ENCODE data around the gene ADAM8.
A peak's percentile ranks its signal among the peaks of the same experiment; 100 is the strongest.

The ADAM8 gene

DNA sequence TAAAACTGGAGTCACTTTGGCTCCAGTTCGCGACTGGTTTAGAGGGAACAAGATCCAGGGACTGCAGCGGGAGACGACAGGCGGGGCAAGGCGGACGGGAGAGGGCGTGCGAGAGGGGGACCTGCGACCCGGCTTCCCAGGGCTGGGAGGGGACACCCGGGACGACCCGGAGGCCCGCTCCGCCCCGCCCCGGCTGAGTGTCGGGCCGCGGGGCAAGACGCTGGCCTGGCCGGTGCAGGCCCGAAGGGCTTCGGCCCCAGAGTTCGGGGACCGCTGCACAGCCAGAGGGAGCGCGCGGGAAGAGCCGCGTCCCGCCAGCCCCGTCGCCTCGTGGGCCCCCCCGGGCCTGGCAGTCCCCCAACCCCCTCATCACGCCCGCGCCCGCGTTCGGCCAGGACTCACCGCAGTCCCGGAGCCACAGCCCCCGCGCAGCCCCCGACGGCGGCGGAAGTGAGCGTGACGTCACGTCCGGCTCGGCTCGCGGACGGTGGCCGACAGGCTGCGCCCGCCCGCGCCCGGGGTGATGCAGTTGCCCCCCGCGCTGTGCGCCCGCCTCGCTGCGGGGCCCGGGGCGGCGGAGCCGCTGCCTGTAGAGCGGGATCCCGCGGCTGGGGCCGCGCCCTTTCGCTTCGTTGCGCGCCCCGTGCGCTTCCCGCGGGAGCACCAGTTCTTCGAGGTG lies 31.9 kb upstream of the ADAM8 start, which contains the start of the genes TUBGCP2 and ZNF511:
TUBGCP2 (minus strand) TSS at position 452 of the 679 bp plus-strand sequence. CDS start 5,931 bp downstream, outside the sequence.
ZNF511 (plus strand) TSS at position 494 of the 679 bp plus-strand sequence; CDS start at position 524, 30 bp downstream.
- peak; percentile 95 for DNase-seq (ENCODE audit: low spot score)

DNA sequence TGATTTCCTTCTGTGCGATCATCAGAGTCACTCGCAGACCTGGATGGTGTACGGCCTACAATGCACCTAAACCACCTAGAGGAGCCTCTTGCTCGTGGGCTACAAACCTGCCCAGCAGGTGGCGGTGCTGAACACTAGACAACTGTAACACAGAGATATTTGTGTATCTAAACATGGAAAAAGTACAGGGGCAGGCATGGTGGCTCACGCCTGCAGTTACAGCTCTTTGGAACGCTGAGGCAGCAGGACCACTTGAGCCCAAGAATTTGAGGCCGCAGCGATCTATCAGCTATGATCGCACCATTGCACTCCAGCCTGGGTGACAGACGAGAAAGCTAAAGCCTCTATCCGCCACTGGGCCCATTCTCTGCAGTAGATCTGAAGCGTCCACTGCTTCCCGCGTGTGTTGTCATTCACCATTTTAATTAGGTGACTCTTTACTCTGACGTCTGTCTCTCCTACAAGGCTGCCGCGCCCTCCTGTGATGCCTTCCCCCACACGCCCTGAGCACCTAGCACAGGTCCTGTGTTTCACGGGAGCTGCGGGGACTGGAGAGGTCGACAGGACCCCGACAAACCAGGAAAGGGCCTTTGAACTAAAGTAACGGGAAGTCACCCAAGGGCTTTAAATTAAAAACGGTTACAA lies 31.2 kb upstream of the ADAM8 start:
- peak; percentile 60 for DNase-seq (ENCODE audit: low spot score)

DNA sequence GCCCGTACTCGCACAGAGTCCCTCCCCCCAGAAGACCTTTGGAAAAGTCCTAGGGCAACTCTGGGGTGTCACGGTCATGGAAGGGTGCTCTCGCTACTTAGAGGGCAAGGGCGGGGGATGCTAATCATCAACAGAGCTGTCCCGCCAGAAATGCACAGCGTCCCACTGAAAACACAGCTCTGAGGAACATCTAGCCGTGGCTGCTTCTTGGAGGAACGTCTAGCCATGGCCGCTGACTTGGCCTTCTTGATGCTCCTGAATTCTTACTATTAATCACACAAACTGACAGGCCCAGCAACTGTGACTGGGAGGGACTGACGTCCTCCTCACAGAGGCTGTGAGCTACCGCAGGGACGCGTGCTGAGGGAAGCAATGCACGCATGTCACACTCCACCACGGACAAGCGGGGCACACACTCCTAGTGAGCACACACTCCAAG lies 30.3 kb upstream of the ADAM8 start:
- no peak for DNase-seq (ENCODE audit: low spot score)

DNA sequence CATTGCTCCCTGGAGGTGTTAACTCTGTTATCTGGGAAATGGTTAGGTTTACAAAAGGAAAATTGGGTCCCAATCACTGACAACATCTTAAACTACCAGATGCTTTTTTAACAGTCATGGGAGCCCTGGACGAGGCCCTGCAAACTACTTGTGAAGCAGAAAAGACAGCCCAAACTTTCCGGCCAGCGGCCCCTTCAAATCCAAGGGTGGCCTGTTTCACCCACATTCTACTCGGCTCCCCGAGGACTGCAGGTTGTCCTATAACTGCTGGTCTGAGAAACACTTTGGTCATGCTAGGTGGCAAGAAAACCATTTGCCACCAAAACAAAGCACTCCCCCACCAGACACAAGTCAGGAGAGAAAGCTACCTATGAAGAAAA lies 29.4 kb upstream of the ADAM8 start:
- DNase-seq (ENCODE audit: low spot score), result no peak

DNA sequence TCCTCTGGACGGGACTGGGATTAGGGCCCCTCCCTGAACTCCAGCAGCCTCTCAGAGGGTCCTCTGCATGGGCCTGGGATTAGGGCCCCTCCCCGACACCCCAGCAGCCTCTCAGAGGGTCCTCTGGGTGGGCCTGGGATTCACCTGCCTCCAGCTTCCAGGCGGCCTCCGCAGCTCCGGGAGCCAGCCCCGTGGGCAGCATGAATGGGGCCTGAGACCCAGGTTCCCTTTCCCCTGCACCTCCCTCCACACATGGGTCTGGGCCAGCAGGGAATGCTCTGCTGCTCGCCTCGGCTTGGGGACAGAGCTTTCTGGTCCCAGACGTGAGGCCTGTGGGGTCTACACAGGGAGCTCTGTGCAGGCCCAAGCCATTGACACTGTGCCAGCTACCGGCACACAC lies 26.5 kb upstream of the ADAM8 start:
- DNase-seq (ENCODE audit: low spot score), result no peak

DNA sequence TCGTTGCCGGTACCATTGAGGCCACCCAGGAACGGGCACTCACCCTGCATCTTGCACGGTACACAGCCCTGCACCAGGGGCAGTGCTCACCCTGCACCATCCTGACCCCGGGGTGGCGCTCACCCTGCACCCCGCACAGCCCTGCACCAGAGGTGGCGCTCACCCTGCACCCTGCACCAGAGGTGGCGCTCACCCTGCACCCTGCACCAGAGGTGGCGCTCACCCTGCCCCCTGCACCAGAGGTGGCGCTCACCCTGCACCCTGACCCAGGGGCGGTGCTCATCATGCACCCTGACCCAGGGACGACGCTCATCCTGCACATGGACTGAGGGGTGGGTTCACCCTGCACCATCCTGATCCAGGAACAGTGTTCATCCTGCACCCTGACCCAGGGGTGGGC lies 25.6 kb upstream of the ADAM8 start:
- DNase-seq (ENCODE audit: low spot score), result no peak

DNA sequence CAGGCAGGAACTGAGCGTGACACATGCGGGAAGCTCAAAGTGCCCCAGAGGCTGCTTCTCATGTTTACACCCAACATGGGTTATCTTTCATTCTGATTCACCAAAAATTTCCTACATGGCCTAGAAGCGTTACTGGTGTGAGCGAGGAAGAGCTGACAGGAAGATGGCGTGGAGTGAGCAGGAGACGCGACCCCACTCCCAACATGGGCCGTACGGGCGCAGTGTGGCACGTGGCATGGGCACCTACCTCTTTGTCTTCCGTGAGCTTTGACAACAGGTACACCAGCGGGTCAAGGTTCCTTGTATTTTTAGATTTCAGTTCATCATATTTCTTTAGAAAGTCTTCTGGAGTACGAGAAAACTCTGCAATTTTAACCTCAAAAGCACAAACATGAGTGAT lies 23.1 kb upstream of the ADAM8 start:
- no peak for DNase-seq (ENCODE audit: low spot score)

DNA sequence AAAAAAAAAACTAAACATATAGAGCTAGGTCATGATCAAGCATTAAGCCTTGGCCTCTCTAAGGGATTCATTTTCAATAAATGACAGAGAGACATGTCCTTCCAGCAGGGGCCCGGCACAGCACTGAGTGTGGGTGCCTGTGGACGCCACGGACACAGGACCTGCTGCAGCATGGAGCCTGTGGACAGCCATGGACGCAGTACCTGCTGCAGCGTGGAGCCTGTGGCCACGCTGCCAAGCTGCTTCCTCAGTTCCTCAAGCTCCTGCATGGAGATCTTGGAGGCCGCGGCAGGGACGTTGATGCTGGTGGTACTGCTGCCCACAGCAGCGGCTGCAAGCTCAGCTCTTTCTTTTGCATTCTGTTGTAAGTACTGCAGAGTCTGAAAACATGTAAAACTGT lies 22.6 kb upstream of the ADAM8 start:
- DNase-seq (ENCODE audit: low spot score), result no peak

DNA sequence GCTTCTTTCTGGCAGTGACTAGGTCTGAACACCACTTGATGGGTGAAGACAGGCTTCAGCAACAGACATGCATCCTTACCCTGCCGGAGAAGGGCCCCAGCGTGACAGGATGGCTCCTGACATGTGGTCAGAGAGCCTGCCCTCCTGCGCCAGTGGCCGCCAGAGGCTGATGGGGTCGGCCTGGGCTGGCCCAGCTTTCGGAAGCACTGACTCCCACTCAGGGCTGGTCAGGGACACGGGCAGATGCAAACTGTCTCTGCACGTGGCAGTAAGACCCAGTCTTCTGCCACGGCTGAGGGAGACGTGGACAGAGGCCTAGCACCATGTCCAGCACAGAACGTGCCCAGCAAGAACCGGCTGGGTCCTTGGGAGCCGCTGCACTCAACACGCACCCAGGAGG lies 21.8 kb upstream of the ADAM8 start:
- no peak for DNase-seq (ENCODE audit: low spot score)

DNA sequence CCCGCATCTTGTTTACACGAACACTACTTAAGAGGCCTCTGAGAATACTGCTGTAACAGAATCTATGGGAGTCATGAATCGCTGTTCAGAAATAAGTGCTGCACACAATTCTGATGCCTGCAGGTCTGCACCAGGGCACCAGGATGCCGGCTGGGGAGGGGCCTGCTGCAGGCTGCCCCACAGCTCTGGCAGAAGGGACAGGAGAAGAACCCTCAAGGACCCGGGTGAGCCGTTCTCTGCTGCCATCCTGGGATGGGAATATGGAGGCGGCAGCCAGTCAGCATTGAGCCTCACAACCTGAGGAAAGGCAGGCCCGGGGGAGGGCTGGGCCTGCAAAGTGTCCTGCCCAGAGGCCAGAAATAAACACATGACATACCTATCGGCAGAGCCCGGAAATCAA lies 20.8 kb upstream of the ADAM8 start:
- no peak for DNase-seq (ENCODE audit: low spot score)

DNA sequence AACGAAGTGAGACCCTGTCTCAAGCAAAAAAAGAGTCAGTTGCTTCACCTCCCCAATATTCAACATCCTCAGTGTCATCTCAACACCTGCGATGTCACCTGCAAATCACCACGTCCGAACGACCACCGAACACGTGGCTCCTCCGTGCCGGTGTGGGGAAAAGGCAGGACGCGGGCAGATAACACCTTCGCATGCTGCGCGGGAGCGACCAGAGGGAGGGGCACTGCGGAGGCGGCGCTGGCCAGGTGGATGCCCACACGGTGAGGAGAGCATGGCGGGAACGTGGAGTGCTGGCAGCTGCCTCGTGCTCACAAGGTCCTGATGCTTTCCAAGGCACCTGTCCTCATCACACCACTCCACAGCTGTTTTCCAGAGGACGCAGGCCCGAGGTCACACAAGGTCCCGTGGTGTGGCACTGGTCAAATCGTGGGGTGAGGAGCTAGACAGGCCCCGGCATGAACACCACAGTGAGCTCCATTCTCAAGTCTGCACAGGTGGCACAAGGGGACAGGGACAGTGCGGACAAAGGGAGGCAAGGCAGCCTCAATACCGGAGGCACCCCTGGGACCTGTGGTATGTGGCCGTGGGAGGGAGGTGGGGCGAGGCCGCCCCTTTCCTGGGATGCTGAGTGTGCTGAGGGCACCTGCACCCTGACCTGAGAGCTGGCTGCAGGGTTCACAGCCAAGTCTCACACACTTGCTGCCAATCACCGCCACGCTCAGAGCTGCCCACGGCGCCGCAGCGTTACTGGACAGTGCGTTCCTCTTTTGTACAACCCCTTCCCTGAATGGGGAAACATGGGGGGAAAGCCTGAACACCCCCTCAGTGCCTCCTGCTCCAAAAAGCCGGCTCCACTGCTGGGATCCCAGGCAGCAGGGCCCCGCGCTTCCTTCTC lies 19.0 kb upstream of the ADAM8 start:
- DNase-seq (ENCODE audit: low spot score), result no peak

DNA sequence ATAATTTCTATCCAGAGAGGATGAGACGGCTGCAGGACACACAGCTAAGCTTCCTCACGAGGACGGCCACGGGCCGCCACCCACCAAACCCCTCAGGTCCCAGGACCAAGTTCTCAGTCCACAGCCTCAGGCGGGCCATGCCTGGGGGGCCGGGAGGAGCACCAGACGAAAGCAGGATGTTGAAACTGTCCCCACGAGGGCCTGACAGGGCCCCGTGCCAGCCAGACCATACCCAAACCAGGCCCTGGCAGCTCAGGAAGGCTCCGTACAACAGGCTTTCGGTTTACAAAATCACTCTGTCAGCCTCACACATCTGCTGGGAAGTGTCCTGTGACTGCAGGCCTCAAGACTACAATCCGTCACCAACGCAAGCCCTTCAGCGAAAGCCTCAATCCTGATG lies 17.5 kb upstream of the ADAM8 start:
- no peak for DNase-seq (ENCODE audit: low spot score)

DNA sequence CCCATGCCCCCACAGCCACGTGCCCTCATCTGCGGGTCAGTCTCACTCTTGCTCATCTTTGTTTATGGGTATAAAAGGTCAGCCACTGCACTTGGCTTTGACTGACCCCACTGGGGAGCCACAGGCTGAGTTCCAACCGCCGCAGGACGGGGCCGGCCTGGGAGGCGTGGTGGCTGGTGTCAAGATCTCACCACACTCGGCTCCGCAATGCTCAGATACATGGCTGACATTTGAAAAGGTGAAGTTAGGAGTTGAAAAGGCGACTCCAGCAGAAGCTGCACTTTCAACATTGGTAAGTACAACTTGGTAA lies 17.1 kb upstream of the ADAM8 start:
- DNase-seq (ENCODE audit: low spot score), result no peak

DNA sequence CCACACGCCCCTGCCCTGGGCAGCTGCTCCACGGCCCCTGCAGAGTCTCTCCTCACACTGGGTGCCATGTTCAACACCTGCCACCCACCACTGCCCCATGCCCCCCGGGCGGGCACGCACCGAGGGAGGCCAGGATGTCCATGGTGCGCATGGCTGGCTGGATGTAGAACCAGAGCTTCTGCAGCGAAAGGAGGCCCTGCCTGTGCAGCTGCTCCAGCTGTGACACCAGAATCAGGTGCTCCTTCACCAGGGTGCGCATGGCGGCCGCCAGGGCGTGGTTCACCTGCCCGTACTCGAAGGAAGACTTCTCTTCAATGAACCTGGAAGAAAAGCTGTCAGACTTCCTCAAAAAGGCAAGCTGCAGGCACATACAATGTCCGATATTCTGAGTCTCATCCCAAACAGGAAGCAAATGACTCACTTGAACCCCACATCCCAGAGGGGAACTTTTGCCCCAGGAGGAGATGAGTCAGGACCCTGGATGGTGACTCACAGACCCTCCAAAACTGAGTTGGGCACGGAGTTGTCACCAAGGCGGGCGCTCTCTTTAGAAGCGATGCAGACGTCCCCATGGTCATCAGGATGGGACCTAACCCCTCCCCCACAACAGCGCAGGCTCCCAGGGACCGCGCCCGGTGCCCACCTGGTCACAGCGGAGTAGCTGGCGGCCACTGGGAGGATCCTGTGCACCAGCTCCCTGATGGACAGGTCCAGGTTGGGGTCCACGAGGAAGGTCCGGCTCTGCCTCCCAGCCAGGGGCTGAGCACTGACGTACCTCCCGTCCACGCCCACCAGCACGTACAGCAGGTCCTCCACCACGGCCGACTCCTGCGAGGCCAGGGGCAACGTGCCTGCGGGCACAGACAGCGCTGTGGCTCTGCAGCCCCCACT lies 16.5 kb upstream of the ADAM8 start:
- DNase-seq (ENCODE audit: low spot score), result peak; percentile 94

DNA sequence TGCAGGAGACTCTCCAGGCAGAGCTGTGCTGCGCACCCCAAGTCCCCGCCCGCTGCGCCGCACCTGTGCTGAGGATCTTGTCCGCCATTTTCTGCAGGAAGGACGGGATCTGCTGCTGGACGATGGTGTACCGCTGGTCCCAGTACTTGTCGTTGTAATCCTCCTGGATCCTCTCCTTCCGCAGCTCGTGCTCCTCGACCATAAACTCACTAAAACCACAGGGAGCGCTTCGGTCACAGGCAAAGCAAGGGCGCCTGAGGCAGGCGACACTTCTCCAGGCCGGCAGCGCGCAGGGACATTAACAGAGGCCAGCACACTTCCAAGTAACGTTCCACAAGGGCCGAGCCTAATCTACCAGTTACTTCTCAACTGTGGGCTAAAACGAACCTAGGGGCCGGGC lies 13.1 kb upstream of the ADAM8 start:
- no peak for DNase-seq (ENCODE audit: low spot score)

DNA sequence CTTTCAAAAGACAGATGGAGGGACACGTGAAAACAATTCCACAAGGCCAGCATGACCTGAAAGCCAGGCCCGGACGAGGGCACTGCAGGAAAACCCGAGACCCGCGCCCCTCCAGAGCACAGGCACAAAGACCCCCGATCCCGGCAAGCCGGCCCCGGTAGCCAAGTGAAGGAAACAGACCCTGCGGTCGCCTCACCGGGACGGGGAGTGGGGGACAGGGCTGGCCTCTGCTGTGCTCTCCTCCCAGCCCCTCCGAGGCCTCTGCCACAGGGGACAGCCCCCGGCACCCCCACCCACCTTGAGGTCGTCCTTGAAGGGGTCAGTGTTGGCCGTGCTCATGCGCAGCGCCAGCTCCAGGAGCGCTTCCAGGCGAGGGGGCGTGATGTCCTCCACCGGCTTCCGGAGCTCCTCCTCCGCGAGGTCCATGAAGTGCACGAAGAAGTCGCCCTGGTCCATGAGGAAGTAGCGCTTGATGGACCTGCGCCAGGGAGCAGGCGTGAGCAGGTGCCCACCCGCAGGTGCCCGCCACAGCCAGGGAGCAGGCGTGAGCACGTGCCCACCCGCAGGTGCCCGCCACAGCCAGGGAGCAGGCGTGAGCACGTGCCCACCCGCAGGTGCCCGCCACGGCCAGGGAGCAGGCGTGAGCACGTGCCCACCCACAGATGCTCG lies 11.3 kb upstream of the ADAM8 start:
- no peak for DNase-seq (ENCODE audit: low spot score)

DNA sequence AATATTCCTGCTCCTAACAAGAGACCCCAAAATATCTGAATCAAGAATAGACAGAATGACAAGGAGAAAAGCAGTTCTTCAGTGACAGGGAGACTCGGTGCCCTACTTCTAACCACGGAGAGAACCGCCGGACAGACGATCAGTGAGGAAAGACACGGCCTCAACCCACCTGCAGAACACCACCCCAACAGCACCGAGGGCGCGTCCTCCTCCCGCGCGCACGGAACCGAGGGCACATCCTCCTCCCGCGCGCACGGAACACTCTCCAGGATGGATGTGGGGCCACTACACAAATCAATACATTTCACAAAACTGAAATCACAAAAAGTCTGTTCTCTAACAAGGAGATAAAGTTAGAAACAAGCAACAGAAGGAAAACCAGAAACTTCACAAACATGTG lies 9.7 kb upstream of the ADAM8 start:
- DNase-seq (ENCODE audit: low spot score), result no peak

DNA sequence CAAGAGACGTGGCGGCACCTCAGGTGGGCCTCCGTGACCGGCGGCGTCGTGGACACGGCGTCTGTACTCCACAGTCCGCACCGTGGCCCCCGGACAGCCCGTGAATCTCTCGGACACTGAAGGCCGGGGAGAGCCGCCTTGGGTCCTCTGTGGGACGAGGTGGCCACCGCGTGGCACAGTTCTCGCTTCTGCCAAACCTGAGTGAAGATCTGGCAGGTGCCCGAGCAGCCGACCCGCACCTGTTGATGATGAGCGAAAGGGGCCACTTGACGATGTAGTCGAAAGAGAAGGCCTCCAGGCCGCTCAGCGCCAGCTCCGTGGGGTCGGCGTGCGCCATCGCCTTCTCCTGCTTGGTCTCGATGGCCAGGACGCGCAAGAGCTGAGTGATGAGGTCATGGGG lies 8.5 kb upstream of the ADAM8 start:
- DNase-seq (ENCODE audit: low spot score), result no peak

DNA sequence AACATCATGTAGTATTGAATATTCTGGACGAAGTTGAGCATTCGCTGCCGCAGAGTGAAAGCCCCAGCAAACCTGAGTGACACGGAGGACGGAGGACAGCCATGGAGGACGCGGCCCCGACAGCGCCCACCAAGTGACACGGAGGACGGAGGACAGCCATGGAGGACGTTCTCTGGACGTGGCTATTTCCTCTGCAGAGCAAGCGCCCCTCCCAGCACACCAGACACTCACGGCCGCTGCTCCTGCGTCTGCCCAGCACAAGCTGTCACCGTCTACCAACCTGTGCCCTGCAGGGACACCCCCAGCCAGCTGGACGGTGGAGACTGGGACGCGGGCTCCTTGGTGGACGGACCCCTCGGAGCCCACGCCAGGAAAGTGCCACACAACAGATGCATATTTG lies 7.3 kb upstream of the ADAM8 start:
- no peak for DNase-seq (ENCODE audit: low spot score)

DNA sequence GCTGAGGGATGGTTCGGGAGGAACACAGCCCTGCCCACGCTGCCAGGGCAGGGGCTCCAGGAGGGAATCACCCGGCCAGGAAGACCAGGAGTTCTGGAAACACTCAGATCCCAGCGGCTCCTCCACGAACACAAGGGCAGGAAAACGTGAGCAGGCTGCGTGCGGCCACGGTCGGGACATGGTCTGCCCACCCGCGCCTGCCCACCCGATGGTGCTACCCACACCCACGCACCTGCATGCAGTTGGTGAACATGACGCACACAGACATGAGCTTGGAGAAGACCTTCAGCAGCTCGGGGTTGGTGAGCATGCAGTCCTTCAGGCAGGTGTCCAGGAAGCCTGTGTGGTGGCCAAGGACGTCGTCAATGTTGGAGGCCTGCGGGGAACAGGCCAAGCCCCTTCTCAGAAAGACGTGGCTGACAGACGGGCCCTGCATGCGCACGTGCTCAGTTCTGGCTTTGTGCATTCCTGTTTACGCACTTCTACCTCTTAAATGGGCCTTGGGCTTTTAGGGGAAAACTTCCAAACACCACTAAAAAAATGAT lies 6.2 kb upstream of the ADAM8 start:
- no peak for DNase-seq (ENCODE audit: low spot score)
